ENCODE data around the gene MMP2.
A peak's percentile ranks its signal among the peaks of the same experiment; 100 is the strongest.

The MMP2 gene

DNA sequence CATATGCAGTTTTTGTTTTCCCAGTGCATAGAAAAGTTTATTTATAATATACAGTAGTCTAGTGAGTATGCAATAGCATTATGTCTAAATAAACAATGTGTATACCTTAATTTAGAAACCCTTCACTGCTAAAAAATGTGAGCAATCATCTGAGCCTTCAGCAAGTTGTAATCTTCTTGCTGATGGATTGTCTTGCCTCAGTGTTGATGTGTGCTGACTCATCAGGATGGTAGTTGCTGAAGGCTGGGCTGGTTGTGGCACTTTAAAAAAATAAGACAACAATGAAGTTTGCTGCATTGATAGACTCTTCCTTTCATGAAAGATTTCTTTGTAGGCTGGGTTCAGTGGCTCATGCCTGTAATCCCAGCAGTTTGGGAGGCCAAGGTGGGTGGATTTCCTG lies 73.6 kb downstream of the MMP2 start:
- DNase-seq (ENCODE audit: low read depth) = peak; percentile 81
- H3K4me3 ChIP-seq (ENCODE audit: low read depth, low read length) = no peak overlapping the region

DNA sequence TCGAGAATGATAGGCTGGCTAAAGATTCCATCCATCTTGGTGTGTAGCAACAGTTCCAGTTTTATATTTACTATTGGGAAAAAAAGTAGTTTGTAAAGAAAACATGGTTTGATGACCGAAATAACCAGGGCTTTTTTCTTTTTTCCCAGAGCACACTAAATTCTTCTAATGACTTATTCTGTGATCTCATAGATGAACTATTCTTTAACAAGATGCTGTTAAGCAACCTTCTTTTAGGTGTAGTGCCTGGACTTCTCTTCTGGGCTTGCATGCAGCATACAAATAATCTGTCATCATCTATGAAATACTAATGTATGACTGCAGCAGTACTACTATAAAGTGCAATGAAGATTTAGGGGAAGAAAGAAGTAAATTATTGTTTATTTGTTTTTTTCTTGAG lies 76.4 kb downstream of the MMP2 start:
- H3K4me3 ChIP-seq (ENCODE audit: low read depth, low read length) = no peak overlapping the region
- no peak for DNase-seq (ENCODE audit: low read depth)
